KMS-11 (cell line): ENCODE data around the gene NKX2-1.

Experiments used
- H2AFZ ChIP-seq: fragments of 200-600 bp; sonication (generic); 2 replicates; pipeline ENCODE4 v1.6.1; 2016; ENCODE audit warnings: antibody characterized with exemption, mixed run types, low read depth
- H3K27ac ChIP-seq: fragments of 200-600 bp; sonication (generic); 2 replicates; pipeline ENCODE4 v1.6.1; 2016; ENCODE audit warnings: mild to moderate bottlenecking, mixed run types
- H3K27me3 ChIP-seq: fragments of 200-600 bp; sonication (generic); 2 replicates; pipeline ENCODE4 v1.6.1; 2017; ENCODE audit warnings: mild to moderate bottlenecking, low read depth, mixed run types, moderate library complexity; ENCODE audit not compliant: insufficient read depth
- H3K36me3 ChIP-seq: fragments of 200-600 bp; sonication (generic); 2 replicates; pipeline ENCODE4 v1.6.1; 2017; ENCODE audit warnings: mild to moderate bottlenecking, mixed run types; ENCODE audit not compliant: insufficient read depth
- H3K4me1 ChIP-seq: fragments of 200-600 bp; sonication (generic); 2 replicates; pipeline ENCODE4 v1.6.1; 2016; ENCODE audit warnings: mild to moderate bottlenecking, low read depth, mixed run types; ENCODE audit not compliant: poor library complexity, severe bottlenecking
- H3K4me2 ChIP-seq: fragments of 200-600 bp; sonication (generic); 2 replicates; pipeline ENCODE4 v1.7.0; 2016; ENCODE audit warnings: mild to moderate bottlenecking, mixed run types
- H3K4me3 ChIP-seq: fragments of 200-600 bp; sonication (generic); IDR thresholded peaks from 2 replicates; pipeline ENCODE4 v1.6.1; 2017; ENCODE audit warnings: low read depth, low read length, mixed read lengths; ENCODE audit not compliant: insufficient read depth
- H3K79me2 ChIP-seq: fragments of 200-600 bp; sonication (generic); 2 replicates; pipeline ENCODE4 v1.6.1; 2016; ENCODE audit warnings: low read depth, mixed run types; ENCODE audit not compliant: insufficient read depth
- H3K9ac ChIP-seq: fragments of 200-600 bp; sonication (generic); 2 replicates; pipeline ENCODE4 v1.6.1; 2016; ENCODE audit warnings: mild to moderate bottlenecking, mixed run types
- H4K20me1 ChIP-seq: fragments of 200-600 bp; sonication (generic); 2 replicates; pipeline ENCODE4 v1.6.1; 2016; ENCODE audit warnings: mild to moderate bottlenecking, mixed run types; ENCODE audit not compliant: insufficient read depth
- TF ChIP-seq, protein P1 (sequence below): fragments of 200-600 bp; sonication (generic); conservative IDR thresholded peaks from 2 replicates; pipeline ENCODE4 v1.6.1; 2017; ENCODE audit warnings: low read depth, mild to moderate bottlenecking, antibody characterized with exemption, low read length, moderate library complexity, mixed read lengths

NKX2-1 gene

DNA sequence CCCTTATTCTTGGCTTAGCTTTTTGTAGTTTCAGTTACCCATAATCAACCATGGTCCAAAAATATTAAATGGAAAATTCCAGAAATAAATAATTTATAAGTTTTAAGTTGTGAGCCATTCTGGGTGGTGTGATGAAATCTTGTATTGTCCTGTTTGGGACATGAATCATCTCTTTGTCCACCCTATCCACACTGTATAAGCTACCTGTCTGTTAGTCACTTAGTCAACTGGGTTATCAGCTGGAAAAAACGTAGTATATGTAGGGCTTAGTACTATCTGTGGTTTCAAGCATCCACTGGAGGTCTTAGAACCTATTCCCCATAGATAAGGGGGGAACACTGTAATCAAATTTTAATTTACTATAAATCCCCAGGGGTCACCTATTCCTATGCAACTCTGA is 52.7 kb downstream of the NKX2-1 start:
- Histone ChIP-seq H3K4me2 (no peak overlapping the region), H3K79me2 (no peaks in the 10 kb centered on the region), H2AFZ (no peak overlapping the region), H3K4me1 (no peaks in the 10 kb centered on the region), H3K9ac (no peak overlapping the region), H3K27me3 (no peaks in the 10 kb centered on the region), H3K4me3 (no peak overlapping the region), H4K20me1 (no peaks in the 10 kb centered on the region), H3K27ac (no peak overlapping the region), H3K36me3 (no peaks in the 10 kb centered on the region)
- TF ChIP-seq, protein P1, sequence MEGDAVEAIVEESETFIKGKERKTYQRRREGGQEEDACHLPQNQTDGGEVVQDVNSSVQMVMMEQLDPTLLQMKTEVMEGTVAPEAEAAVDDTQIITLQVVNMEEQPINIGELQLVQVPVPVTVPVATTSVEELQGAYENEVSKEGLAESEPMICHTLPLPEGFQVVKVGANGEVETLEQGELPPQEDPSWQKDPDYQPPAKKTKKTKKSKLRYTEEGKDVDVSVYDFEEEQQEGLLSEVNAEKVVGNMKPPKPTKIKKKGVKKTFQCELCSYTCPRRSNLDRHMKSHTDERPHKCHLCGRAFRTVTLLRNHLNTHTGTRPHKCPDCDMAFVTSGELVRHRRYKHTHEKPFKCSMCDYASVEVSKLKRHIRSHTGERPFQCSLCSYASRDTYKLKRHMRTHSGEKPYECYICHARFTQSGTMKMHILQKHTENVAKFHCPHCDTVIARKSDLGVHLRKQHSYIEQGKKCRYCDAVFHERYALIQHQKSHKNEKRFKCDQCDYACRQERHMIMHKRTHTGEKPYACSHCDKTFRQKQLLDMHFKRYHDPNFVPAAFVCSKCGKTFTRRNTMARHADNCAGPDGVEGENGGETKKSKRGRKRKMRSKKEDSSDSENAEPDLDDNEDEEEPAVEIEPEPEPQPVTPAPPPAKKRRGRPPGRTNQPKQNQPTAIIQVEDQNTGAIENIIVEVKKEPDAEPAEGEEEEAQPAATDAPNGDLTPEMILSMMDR: no peak
